ENCODE measurements around the gene MAN1C1. TPM values are rescaled to one million over a fixed set of nuclear protein-coding genes. Genes with fewer than 3 reads are reported as not detected.

The MAN1C1 gene
- polyA plus RNA-seq, 4 donors, result 11.5 to 17.5 (median 16.3) TPM

DNA sequence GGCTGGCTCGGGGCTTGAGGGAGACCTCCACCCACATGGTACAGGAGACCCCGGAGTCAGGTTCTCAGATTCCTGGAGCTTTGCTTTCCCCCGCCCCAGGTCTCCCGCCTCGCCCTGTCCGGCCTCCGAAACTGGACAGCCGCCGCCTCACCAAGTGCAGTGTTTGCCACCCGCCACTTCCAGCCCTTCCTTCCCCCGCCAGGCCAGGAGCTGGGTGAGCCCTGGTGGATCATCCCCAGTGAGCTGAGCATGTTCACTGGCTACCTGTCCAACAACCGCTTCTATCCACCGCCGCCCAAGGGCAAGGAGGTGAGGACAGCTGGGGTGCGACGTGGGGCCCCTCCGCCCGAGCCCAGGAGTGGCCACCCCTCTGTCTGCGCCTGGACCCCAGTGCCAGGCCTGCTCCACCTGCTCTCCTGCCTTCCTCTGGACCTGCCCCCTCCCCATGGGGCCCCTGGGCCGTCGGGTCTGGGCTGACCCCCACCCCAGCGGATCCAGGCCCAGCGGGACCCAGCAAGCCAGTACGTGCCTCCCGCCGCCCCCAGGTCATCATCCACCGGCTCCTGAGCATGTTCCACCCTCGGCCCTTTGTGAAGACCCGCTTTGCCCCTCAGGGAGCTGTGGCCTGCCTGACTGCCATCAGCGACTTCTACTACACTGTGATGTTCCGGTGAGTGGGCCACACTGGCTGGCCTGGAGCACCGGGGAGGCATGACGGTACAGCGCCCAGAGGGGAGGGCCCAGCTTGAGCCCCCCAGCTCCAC, 192.1 kb downstream of the MAN1C1 start:
- no peak for DNase-seq (ENCODE audit: low read depth in 4 of 4, low spot score in 3 of 4)

DNA sequence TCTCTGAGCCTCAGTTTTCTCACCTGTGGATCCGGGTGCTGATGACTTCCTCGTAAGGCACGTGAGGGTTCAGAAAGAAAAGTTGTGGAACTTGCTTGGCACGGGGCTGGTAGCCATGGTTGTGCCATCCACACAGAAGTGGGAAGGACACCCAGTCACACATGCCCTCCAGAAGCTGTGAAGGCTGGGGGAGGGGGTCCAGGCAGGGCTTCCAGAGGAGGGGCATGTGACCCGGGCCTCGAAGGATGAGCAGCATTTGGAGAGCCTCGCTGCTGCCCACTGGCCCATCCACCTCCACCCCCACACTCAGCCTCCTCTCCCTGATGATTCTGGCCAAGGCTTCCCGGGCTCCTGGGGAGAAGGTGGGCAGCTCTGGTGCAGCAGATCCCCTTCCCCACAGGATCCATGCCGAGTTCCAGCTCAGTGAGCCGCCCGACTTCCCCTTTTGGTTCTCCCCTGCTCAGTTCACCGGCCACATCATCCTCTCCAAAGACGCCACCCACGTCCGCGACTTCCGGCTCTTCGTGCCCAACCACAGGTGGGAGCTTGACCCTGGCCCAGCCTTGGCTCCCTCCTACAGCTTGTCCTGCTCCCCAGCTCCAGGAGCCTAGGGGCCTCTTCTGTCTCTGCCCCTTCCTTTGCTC, 192.8 kb downstream of the MAN1C1 start:
- DNase-seq (ENCODE audit: low read depth in 4 of 4, low spot score in 3 of 4), result no peak

DNA sequence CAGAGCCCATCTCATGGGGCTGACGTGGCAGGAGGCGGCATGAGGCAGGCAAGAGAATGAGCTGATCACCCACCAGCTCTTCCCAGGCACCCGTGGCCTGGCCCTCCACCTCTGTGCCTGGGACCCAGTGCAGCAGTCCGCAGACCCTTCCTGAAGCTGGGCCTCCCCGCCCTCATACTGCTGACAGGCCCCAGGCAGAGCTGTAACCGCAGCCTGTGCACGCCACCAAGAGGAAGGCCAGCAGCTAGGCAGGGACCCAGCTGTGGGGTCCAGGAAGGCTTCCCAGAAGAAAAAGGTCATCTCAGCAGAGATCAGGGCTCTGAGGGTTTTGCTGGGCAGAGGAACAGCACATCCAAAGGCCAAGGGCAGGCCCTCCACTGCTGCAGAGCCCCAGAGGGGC, 193.3 kb downstream of the MAN1C1 start:
- no peak for DNase-seq (ENCODE audit: low read depth in 4 of 4, low spot score in 3 of 4)

DNA sequence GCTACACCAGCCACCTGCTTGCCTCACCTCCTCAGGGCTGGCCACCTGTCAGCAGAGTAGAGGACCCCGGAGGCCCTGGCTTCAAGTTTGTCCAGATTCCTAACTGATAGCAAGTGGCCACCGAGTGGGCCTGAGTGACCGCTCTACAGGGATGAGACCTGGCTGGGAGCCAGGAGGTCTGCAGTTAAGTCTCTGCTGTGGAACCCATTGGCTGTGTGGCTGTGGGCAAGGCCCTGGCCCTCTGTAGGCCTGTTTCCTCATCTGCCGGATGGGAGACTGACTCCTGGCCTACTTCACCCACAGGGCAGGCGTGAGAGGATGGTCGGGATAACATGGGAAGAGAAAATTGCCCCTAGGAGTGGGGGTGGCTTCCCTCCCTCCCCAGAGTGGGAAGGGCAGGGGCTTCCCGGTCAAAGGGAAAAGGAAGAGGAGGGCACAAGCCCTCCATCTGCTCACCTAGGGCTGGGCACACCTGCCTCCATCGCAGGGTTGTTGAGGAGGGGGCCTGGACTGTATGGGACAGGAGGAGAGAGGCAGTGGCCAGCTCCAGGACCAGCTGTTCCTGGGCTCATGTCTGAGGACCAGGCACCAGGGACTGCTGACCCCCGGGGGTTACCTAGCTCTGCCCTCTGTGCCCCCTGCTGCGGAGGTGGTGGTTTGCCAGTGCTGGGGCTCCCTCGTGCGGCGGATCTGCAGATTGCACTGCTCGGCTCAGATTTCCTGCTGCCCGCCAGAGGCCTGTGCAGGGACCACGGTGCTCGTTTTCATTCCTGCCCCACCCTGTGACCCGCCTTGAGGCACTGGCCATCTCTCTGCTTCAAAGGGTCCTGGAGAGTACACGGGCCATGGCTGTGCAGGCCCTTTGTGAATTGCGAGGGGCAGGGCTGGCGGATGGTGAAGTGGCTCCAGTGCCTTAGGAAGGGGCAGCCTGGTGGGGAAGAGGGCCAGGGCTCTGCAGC, 194.0 kb downstream of the MAN1C1 start:
- no peak for DNase-seq (ENCODE audit: low read depth in 4 of 4, low spot score in 3 of 4)

DNA sequence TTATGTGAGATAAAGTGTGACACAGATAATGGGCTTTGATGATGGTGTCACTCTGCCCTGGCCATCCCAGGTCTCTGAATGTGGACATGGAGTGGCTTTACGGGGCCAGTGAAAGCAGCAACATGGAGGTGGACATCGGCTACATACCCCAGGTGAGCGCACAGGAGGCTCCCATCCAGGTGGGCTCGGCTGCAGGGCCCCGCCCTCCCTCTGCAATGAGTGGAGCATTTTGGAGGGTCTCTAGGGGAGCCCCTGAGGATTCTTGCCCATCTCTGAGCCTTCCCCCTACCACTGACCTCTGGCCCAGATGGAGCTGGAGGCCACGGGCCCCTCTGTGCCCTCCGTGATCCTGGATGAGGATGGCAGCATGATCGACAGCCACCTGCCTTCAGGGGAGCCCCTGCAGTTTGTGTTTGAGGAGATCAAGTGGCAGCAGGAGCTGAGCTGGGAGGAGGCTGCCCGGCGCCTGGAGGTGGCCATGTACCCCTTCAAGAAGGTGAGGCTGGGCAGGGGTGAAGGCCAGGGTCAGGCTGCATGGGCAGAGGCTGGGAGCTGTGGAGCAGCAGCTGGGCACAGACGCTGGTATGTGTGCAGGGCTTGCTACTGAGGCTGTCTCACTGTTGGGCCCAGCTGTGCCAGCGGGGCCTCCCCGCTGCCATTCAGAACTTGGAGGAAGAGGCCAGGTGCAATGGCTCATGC, 194.9 kb downstream of the MAN1C1 start:
- DNase-seq (ENCODE audit: low read depth in 4 of 4, low spot score in 3 of 4), result no peak

DNA sequence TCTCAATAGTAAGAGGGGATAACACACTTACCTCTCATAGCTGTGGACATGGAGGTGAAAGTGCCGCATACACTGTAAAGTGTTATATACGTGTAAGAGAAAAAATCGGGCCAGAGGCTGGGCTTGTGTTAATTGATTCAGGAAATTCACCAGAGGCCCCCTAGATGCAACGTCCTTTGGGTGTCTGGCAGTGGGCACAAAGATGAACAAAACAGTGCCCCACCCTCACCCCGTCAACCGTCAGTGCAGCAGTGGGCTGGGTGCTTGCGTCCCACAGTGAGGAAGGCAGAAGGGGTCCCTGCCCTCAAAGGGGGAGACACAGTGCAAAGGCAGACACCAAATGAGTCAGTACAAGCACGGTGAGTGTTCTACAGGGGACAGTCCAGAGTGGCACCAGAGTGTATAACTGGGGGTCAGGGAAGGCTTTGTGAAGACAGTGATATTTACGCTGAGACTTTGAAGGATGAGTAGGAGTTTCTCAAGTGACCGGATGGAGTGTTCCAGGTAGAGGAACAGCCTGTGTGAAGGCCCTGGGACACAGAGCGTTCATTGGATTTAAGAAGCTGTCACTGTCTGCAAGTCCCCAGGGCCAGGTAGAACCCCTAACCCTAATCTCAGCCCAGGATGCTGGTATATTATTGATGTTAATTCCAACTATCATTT, 196.6 kb downstream of the MAN1C1 start:
- no peak for DNase-seq (ENCODE audit: low read depth in 4 of 4, low spot score in 3 of 4)

DNA sequence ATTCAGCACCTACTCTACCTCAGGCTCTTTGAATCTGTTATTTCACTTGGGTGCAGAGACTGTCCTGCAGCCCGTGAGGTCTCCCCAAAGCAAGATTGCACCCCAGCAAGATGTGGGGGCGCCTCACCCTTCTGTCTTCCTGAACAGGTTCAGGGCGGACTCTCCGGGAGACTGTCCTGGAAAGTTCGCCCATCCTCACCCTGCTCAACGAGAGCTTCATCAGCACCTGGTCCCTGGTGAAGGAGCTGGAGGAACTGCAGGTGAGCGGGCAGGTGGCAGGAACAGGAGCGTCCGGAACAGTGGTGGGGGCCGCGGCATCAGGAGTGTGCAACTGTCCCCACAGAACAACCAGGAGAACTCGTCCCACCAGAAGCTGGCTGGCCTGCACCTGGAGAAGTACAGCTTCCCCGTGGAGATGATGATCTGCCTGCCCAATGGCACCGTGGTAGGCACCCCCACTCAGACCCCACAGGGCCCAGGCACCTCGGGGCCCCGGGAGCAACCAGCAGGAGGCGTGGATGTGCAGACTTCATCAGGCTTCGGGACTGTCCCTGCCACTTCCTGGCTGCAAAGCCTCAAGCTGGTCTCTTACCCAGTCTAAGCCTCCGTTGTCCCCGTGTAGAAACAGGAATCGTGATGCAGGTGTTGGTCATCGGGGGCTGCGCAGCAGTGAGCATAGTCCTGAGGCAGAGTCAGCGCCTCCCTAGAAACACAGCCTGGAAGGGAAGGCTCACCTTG, 197.3 kb downstream of the MAN1C1 start:
- no peak for DNase-seq (ENCODE audit: low read depth in 4 of 4, low spot score in 3 of 4)

DNA sequence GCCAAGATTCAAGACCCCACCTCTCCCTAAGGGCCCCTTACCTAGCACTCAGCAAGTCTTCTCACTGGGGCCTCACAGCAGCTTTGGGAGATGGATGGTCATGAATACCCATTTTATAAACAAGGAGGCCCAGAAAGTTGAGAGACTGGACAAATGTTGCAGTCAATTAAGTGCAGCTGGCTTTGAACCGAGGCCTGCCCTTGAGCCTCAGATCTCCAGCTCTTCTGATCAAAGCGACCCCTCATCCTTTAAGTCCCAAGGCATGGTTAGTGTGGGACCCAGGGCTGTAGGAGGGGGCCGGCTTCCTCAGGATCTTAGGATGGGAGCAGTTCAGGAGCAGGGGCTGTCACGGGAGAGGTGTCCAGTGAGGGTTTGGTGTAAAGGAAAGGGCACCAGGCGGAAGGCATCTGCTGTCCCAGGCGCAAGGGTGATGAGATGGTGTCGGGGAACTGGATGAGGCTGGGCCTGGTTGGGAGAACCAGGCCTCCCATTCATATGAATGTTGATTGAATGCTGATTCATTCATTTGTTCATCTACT, 198.0 kb downstream of the MAN1C1 start:
- DNase-seq (ENCODE audit: low read depth in 4 of 4, low spot score in 3 of 4), result no peak

DNA sequence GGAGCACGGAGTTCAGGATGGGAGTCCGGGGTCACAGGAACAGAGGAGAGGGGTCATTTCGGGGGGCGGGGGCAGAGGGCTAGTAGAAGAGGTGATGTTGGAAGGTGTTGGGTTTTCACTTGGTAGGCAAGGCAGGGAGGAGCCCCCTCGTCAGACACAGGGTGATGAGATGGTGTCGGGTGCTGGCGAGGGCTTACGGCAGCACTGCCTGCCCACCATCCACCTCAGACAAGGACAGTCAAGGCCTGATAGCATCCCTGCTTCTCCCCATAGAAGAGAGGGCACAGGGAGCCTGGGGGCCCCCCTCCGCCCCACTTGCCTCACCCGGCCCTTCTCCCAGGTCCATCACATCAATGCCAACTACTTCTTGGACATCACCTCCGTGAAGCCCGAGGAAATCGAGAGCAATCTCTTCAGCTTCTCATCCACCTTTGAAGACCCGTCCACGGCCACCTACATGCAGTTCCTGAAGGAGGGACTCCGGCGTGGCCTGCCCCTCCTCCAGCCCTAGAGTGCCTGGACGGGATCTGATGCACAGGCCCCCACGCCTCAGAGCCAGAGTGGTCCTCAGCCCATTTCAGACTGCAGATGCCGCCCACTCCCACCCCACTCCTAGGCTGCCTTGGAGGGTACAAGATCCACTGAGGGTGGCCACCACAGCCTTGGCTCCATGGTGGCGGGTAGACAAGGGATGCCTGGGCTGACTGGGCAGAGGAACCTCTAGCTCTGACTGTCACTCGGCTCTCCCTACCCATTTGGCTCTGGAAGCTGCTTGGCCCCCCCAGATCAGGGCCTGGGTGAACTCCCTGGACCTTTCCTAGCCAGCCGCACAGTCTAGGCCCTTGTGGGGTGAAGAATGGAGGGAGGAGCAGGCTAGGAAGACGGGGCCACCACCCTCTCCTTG, 198.9 kb downstream of the MAN1C1 start:
- no peak for DNase-seq (ENCODE audit: low read depth in 4 of 4, low spot score in 3 of 4)

DNA sequence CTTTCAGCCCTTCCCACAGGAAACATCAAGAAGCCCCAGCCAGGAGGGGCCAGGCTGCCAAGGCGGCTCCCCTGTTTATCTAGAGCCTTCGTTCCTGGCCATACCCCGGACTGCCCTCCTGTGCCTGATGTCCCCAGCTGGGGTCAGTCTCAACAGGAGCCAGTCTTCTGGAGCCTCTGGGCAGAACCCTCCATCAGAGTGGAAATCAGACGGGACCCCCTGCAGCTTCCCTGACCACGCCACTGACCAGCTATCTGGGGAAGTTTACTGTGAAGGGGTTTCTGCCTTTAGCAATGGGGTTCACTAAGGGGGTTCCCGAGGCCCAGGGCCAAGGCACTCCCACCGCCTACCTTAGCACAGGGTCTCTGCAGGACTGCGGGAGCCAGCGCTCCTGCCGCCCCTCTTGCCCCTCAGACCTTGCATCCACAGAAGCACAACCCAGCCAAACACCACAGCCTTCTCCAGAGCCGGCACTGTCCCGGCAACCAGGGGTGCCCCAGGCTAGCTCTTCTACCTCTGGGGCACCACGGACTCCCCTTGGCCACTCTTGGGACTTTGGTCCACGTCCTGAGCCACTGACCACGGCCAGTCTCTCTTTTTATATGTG, 199.6 kb downstream of the MAN1C1 start:
- no peak for DNase-seq (ENCODE audit: low read depth in 4 of 4, low spot score in 3 of 4)

DNA sequence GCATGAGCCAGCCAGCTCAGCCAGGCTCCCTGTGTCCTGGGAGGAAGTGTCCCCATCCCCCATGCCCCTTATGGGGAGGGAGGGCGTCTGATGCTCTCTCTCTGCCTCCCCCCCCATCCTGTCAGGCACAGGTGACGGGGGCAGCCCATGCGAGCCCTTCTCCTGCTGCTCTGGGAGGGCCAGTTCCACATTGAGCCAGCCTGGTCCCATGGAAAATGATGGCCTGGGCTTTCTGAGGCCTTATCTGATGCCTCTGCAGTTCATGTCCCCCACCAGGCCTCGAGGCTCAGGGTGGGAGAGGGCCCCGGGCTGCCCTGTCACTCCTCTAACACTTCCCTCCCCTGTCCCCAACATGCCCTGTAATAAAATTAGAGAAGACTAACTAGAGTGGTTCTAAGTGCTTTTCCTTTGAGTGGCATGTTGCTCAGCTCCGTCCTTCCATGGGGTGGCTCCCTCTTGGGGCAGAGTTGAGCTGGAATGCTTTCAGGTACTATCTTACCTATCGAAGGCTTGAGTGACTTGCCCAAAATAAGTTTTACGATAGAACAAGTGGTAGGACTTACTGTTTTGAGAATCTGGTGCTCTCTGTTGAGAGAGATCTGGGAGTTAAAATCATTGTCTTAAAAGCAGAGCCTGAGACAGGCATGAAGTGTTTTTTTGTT, 201.4 kb downstream of the MAN1C1 start:
- no peak for DNase-seq (ENCODE audit: low read depth in 4 of 4, low spot score in 3 of 4)

DNA sequence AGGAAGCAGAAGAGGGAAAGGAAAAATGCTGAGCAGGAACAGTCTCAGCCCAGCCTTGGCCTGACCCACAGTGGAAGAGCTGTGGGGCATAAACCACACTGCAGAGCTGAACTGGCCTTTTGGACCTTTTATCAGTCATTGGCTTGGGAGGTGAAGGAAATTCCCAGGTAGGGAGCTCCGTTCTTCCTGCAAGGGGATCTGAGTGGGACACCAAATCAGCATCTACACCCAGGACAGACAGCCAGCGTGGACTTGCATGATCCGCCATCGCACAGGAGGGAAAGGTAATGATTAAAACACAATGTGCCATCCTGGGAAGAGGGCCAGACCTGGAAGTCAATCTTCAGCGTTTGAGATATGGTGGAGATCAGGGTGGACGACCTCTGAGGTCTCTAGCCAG, 202.0 kb downstream of the MAN1C1 start:
- DNase-seq (ENCODE audit: low read depth in 4 of 4, low spot score in 3 of 4), result no peak

DNA sequence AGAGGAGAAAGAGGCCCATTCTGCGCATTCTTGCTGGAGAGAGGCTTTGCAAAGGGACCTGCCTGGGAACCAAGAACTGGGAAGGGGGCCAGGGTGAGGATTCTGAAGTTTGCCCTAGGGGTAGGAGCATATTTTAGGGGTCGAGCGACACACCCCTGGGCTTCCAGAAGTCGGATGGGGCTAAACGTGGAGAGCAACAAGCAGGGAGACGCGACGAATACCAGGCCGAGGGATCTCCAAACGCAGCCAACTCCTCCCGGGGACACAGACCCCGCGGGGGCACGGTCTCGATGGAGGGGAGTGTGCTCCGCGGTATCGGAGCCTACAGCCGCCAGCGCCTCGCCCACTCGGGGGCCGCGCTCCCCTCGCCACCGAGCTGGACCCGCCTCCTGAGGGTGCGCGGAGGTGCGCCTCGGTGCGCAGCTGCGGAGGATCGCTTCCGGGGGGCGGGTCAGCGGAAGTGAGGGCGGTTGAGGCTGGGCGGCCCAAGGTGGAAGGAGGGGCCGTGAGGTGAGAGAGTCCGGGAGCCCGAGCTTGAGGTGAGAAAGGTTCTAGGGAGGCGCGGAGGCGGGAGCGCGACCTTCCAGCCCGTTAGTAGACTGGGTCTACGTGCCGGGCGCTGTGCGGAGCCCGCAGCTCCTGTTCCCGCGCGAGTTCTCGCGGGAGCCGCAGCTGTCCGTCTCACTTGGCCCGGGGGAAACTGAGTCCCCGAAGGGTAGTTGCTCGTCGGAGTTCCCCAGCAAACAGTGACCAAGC, 203.1 kb downstream of the MAN1C1 start, which contains the start of gene MTFR1L:
TSS of gene MTFR1L (plus strand) at position 464 of the 756 bp plus-strand sequence. CDS start 3,151 bp downstream, outside the sequence.
- peak in 3 of 4 donors; percentile 64 to 78 (median 71) for DNase-seq (ENCODE audit: low read depth in 4 of 4, low spot score in 3 of 4)

DNA sequence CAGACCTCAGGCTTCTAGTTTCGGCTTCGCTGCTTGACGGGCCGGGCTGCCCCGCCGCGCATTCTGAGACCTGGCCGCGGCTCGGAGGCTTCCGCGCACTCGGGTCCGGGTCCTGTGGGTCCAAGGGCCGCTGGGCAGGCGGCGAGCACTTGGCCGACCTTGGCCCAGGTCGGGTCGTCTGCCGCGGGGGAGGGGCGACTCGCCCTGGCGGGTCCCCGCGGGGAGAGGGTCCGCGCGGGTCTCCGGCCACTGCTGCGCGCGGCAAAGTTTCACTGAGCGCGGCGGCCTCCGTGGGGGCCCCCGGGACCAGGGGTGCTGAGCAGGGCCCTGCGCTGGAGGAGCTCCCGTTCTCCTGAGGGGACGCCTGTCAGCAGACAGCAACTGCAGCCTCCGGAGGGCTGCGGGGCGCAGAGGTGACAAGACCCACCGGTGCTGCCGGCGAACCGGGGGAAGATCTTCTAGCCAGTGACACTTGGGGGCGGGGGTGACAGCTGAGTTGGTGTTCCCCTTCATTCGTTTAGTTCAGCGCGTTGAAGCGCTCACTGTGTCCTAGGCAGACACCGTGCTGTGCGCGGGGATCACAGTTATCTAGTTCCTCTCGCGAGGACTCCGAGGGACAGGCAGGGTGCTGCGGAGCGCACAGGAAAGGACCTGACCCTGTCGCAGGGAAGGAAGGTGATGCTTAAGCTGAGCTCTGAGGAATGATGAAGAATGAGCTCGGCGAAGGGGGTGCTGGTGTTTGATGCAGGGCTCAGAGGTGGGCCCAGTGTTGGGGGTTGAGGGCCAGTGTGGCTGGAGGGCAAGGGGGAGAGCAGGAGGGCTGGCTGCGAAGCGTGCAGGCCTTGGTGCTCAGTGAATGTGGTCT, 203.9 kb downstream of the MAN1C1 start:
- DNase-seq (ENCODE audit: low read depth in 4 of 4, low spot score in 3 of 4), result no peak

DNA sequence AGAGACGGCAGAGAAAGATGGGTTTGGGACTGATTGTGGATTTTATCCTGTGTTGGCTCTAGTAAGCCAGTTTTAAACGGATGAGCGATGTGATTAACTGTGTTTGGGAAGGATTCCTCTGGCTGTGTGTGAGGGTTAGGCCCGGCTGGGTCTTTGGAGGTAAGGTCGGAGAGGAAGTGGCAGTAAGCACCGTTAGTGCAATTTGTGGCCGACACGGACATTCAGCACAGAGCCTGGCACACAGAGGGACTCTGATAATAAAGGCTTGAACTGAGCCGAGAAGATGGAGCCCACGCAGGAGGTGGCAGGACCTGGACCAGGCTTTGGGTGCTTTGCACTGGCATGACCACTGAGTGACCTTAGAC, 204.5 kb downstream of the MAN1C1 start:
- no peak for DNase-seq (ENCODE audit: low read depth in 4 of 4, low spot score in 3 of 4)

Data from left renal pelvis (tissue), 4 donors.